ENCODE results near the gene SH3RF1.

SH3RF1 gene

GRCh38 chr4:169121861-169122382, 148.8 kb downstream of the SH3RF1 start:
- H3K4me3 ChIP-seq, result no peak overlapping the region
- no peak overlapping the region for H3K27ac ChIP-seq

- Histone ChIP-seq H3K4me3 (no peak overlapping the region), H3K27ac (no peak overlapping the region)
These were observed 150.1 kb downstream of the SH3RF1 start for GRCh38 chr4:169120624-169121023.

- peak overlapping the region in 1 of 21 experiments; percentile 5 for H3K27ac ChIP-seq
- no peak overlapping the region for H3K4me3 ChIP-seq
These were observed 151.2 kb downstream of the SH3RF1 start for GRCh38 chr4:169119536-169119935.

GRCh38 chr4:169117591-169118081, 153.1 kb downstream of the SH3RF1 start:
- Histone ChIP-seq H3K4me3 (no peak overlapping the region), H3K27ac (peak overlapping the region in 6 of 21 experiments; percentile 4 to 75 (median 31))

- Histone ChIP-seq H3K4me3 (no peak overlapping the region), H3K27ac (peak overlapping the region in 14 of 21 experiments; percentile 8 to 75 (median 58))
These were observed 154.4 kb downstream of the SH3RF1 start for GRCh38 chr4:169116270-169116901.

- Histone ChIP-seq H3K4me3 (no peak overlapping the region), H3K27ac (peak overlapping the region in 14 of 21 experiments; percentile 8 to 75 (median 58))
These were observed 154.9 kb downstream of the SH3RF1 start for GRCh38 chr4:169115897-169116254.

- peak overlapping the region in 1 of 21 experiments; percentile 13 for H3K27ac ChIP-seq
- H3K4me3 ChIP-seq, result no peak overlapping the region
These were observed 155.4 kb downstream of the SH3RF1 start for GRCh38 chr4:169115144-169115896.

- no peak overlapping the region for H3K27ac ChIP-seq
These were observed 156.3 kb downstream of the SH3RF1 start for GRCh38 chr4:169114341-169114974.

GRCh38 chr4:169110633-169111032, 160.1 kb downstream of the SH3RF1 start:
- Histone ChIP-seq H3K27ac (no peak overlapping the region), H3K4me3 (no peak overlapping the region)

More at GRCh38 chr4:169114341-169114974, 156.3 kb downstream of the SH3RF1 start:
- H3K4me3 ChIP-seq, result no peak overlapping the region

GRCh38 chr4:169109035-169109675, 161.6 kb downstream of the SH3RF1 start:
- Histone ChIP-seq H3K4me3 (no peak overlapping the region), H3K27ac (no peak overlapping the region)

GRCh38 chr4:169108303-169108702, 162.5 kb downstream of the SH3RF1 start:
- Histone ChIP-seq H3K27ac (no peak overlapping the region), H3K4me3 (no peak overlapping the region)

GRCh38 chr4:169107528-169107927, 163.2 kb downstream of the SH3RF1 start:
- H3K4me3 ChIP-seq, result no peak overlapping the region

GRCh38 chr4:169106696-169107229, 164.0 kb downstream of the SH3RF1 start:
- Histone ChIP-seq H3K27ac (peak overlapping the region in 2 of 21 experiments; percentile 22 to 33), H3K4me3 (no peak overlapping the region)

More at GRCh38 chr4:169107528-169107927, 163.2 kb downstream of the SH3RF1 start:
- H3K27ac ChIP-seq, result no peak overlapping the region

- Histone ChIP-seq H3K4me3 (no peak overlapping the region), H3K27ac (no peak overlapping the region)
These were observed 165.1 kb downstream of the SH3RF1 start for GRCh38 chr4:169105620-169106019.

- Histone ChIP-seq H3K27ac (no peak overlapping the region), H3K4me3 (no peak overlapping the region)
These were observed 166.8 kb downstream of the SH3RF1 start for GRCh38 chr4:169103966-169104412.

- no peak overlapping the region for H3K4me3 ChIP-seq
- peak overlapping the region in 1 of 21 experiments; percentile 8 for H3K27ac ChIP-seq
These were observed 168.7 kb downstream of the SH3RF1 start for GRCh38 chr4:169102026-169102425.

GRCh38 chr4:169100670-169101101, 170.1 kb downstream of the SH3RF1 start:
- Histone ChIP-seq H3K27ac (peak overlapping the region in 6 of 21 experiments; percentile 15 to 54 (median 36)), H3K4me3 (no peak overlapping the region)

- H3K4me3 ChIP-seq, result no peak overlapping the region
- peak overlapping the region in 4 of 21 experiments; percentile 49 to 64 (median 54) for H3K27ac ChIP-seq
These were observed 171.0 kb downstream of the SH3RF1 start for GRCh38 chr4:169099771-169100180.

GRCh38 chr4:169098969-169099690, 171.6 kb downstream of the SH3RF1 start:
- no peak overlapping the region for H3K4me3 ChIP-seq
- peak overlapping the region in 6 of 21 experiments; percentile 21 to 58 (median 54) for H3K27ac ChIP-seq
